ENCODE results near the gene EP400.
"Not testable (repeated sequence)": the region's sequence is repeated elsewhere in the genome, so short reads cannot be mapped to it uniquely, and the experiment has no call there.

The EP400 gene

DNA sequence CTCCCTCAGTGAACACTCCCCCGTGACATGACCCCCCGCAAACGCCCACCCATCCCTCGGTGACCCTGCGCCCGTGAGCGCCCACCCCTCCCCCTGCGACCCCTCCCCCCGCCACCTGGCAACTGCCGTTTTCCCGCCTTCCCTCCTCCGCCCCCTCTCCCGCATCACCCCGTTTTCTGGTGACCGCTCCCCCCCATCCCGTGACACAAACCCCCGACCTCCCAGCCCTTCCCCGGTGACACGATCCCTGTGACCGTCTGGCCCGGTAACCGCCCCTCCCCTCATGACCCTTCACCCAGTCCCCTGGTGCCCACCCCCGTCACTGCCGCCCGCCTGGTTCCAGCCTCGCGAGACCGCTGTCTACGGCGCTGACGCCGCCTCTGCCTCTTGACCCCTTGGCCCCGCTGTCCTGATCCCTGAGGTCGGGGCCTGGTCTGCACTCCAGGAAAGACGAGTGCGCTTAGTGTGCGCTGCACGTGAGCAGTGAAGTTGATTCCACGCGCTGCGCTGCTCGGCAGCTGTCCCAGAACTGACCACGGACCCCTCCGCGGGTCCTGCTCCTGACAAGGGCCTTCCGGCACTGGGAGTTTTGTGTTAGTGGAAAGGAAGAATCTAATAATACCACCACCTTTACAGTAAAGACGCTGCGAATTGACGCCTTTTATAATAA lies 135.0 kb downstream of the EP400 start:
- peak; percentile 54 for FAIRE-seq
- DNase-seq (ENCODE audit: insufficient read length, low spot score): no peak
- no peak for TF ChIP-seq TAF1 (IDR thresholded peaks at IDR 0.05; ENCODE audit: low read depth, low read length)
- TF ChIP-seq POU2F2 (IDR thresholded peaks at IDR 0.05; ENCODE audit: low read depth, low read length): no peak
- TF ChIP-seq POLR2AphosphoS5 (IDR thresholded peaks at IDR 0.05; ENCODE audit: low read depth, low read length): no peak; the same call in 1 of the 2 replicates
- no peak for TF ChIP-seq PAX5 (IDR thresholded peaks at IDR 0.05; ENCODE audit: insufficient read depth, low read length, severe bottlenecking)
- TF ChIP-seq POLR2A (IDR thresholded peaks at IDR 0.05; ENCODE audit: low read depth, low read length): no peak; the same call in 1 of the 2 replicates
- no peak for TF ChIP-seq SPI1 (IDR thresholded peaks at IDR 0.05; ENCODE audit: low read depth, low read length)

DNA sequence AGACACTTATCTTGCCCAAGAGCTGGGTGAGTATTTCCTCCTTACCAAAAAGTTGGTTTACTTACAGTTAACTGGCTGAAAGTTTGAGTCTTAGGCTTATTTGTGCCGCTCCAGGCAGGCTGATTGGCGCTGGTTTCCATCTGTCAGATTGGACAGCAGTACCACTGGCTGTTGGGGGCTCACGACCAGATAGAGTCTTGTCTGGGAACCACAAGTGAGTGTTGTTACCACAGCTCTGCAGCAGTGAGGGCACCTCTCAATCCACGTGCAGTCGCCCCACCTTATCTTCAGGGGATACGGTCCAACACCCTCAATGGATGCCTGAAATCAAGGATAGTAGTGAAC lies 135.5 kb downstream of the EP400 start:
- FAIRE-seq (peak; percentile 65), DNase-seq (ENCODE audit: insufficient read length, low spot score) (no peak)
- no peak for TF ChIP-seq POLR2A (IDR thresholded peaks at IDR 0.05; ENCODE audit: low read depth, low read length)
- no peak for TF ChIP-seq PAX5 (IDR thresholded peaks at IDR 0.05; ENCODE audit: insufficient read depth, low read length, severe bottlenecking)
- TF ChIP-seq POU2F2 (IDR thresholded peaks at IDR 0.05; ENCODE audit: low read depth, low read length): no peak
- TF ChIP-seq TAF1 (IDR thresholded peaks at IDR 0.05; ENCODE audit: low read depth, low read length): no peak
- TF ChIP-seq POLR2AphosphoS5 (IDR thresholded peaks at IDR 0.05; ENCODE audit: low read depth, low read length): no peak
- no peak for TF ChIP-seq SPI1 (IDR thresholded peaks at IDR 0.05; ENCODE audit: low read depth, low read length)

DNA sequence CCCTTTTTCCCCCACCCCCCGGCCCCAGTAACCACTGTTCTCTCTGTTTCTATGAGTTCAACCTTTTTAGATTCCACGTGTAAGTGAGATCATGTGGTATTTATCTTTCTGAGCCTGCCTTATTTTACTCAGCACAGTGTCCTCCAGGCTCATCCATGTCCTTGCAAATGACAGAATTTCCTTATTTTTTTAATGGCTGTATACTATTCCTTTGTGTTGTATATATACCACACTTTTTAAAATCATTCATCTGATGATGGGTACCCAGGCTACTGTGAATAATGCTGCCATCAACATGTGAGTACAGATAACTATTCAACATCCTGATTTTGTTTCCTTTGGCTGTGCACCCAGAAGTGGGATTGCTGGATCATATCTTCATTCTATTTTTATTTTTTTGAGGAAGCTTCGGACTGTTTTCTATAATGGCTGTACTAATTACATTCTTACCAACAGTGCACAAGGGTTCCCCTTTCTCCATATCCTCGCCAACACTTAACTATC lies 139.7 kb downstream of the EP400 start:
- TF ChIP-seq POU2F2 (IDR thresholded peaks at IDR 0.05; ENCODE audit: low read depth, low read length) (no peak), PAX5 (IDR thresholded peaks at IDR 0.05; ENCODE audit: insufficient read depth, low read length, severe bottlenecking) (no peak), TAF1 (IDR thresholded peaks at IDR 0.05; ENCODE audit: low read depth, low read length) (no peak), SPI1 (IDR thresholded peaks at IDR 0.05; ENCODE audit: low read depth, low read length) (no peak), POLR2AphosphoS5 (IDR thresholded peaks at IDR 0.05; ENCODE audit: low read depth, low read length) (no peak), POLR2A (IDR thresholded peaks at IDR 0.05; ENCODE audit: low read depth, low read length) (no peak)
- DNase-seq (ENCODE audit: insufficient read length, low spot score): no peak

GRCh38 chr12:132094269-132094891 lies 144.6 kb downstream of the EP400 start:
- DNase-seq (ENCODE audit: insufficient read length, low spot score) (no peak), FAIRE-seq (no peak)
- TF ChIP-seq TAF1 (IDR thresholded peaks at IDR 0.05; ENCODE audit: low read depth, low read length) (no peak), SPI1 (IDR thresholded peaks at IDR 0.05; ENCODE audit: low read depth, low read length) (no peak), POLR2A (IDR thresholded peaks at IDR 0.05; ENCODE audit: low read depth, low read length) (no peak), POLR2AphosphoS5 (IDR thresholded peaks at IDR 0.05; ENCODE audit: low read depth, low read length) (no peak), PAX5 (IDR thresholded peaks at IDR 0.05; ENCODE audit: insufficient read depth, low read length, severe bottlenecking) (no peak), POU2F2 (IDR thresholded peaks at IDR 0.05; ENCODE audit: low read depth, low read length) (no peak)

More for the DNA sequence above, 139.7 kb downstream of the EP400 start:
- FAIRE-seq: no peak

GRCh38 chr12:132095520-132096409 lies 146.0 kb downstream of the EP400 start:
- FAIRE-seq: peak; percentile 26
- no peak for DNase-seq (ENCODE audit: insufficient read length, low spot score)
- TF ChIP-seq POLR2AphosphoS5 (IDR thresholded peaks at IDR 0.05; ENCODE audit: low read depth, low read length): no peak
- TF ChIP-seq SPI1 (IDR thresholded peaks at IDR 0.05; ENCODE audit: low read depth, low read length): no peak
- TF ChIP-seq PAX5 (IDR thresholded peaks at IDR 0.05; ENCODE audit: insufficient read depth, low read length, severe bottlenecking): no peak
- no peak for TF ChIP-seq POU2F2 (IDR thresholded peaks at IDR 0.05; ENCODE audit: low read depth, low read length)
- TF ChIP-seq POLR2A (IDR thresholded peaks at IDR 0.05; ENCODE audit: low read depth, low read length): no peak
- no peak for TF ChIP-seq TAF1 (IDR thresholded peaks at IDR 0.05; ENCODE audit: low read depth, low read length)

DNA sequence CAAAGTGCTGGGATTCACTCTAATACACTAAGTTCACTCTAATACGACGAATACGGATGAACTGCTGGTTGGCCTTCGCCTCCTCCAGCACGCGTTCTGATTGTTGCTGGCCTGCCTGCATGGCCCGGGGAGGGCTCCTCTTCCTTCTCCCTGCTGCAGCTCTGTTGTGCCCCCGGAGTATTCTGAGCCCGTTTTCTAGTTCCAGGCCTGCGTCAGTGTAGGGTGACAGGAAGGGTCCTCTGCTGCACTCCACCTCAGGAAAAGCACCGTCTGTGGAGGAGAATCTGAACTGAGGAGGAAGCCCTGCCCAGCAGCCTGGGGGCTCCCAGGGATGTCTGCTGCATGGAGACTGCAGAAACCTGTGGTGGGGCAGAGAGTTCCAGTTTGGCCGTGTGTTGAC lies 150.0 kb downstream of the EP400 start:
- no peak for DNase-seq (ENCODE audit: insufficient read length, low spot score)
- TF ChIP-seq POU2F2 (IDR thresholded peaks at IDR 0.05; ENCODE audit: low read depth, low read length) (no peak), POLR2A (IDR thresholded peaks at IDR 0.05; ENCODE audit: low read depth, low read length) (no peak), SPI1 (IDR thresholded peaks at IDR 0.05; ENCODE audit: low read depth, low read length) (no peak), PAX5 (IDR thresholded peaks at IDR 0.05; ENCODE audit: insufficient read depth, low read length, severe bottlenecking) (no peak), POLR2AphosphoS5 (IDR thresholded peaks at IDR 0.05; ENCODE audit: low read depth, low read length) (no peak), TAF1 (IDR thresholded peaks at IDR 0.05; ENCODE audit: low read depth, low read length) (no peak)
- FAIRE-seq: no peak

DNA sequence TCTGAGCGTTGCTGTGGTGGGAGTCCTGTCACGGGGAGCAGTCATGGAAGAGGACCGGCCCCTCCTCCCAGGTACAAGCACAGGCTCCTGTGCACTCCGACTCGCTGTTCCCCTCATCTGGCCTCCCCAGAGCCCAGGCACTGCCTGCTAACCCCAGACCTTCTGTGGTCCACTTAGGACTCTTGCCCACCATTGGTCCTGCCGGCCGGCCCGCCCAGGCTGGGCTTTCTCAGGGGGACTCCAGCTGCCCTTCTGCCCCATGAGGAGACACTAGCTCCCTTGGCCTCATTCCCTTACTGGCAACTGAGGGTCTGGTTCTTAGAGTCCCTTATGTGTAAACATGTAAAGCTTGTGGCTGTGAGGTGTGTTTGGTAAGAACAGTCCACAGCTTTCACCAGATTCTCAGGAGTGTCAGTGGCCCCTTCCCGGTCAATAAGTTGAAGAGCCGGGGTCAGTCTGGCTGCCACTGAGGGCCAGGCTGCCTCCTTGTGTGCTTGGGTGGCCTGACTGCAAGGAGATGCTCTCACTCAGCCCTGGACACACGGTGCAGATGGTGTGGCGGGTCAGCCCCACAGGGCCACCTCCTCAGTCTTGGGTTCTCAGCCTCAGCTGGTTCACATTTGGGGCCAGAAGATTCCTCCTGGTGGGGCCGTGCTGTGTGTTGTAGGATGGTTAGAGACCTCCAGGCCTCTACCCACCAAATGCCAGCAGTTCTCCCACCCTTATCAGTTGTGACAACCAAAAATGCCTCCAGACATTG lies 150.7 kb downstream of the EP400 start:
- TF ChIP-seq POLR2A (IDR thresholded peaks at IDR 0.05; ENCODE audit: low read depth, low read length) (no peak), TAF1 (IDR thresholded peaks at IDR 0.05; ENCODE audit: low read depth, low read length) (no peak), POU2F2 (IDR thresholded peaks at IDR 0.05; ENCODE audit: low read depth, low read length) (no peak), PAX5 (IDR thresholded peaks at IDR 0.05; ENCODE audit: insufficient read depth, low read length, severe bottlenecking) (no peak), POLR2AphosphoS5 (IDR thresholded peaks at IDR 0.05; ENCODE audit: low read depth, low read length) (no peak), SPI1 (IDR thresholded peaks at IDR 0.05; ENCODE audit: low read depth, low read length) (no peak)
- no peak for FAIRE-seq
- DNase-seq (ENCODE audit: insufficient read length, low spot score): no peak

- no peak for FAIRE-seq
- TF ChIP-seq POLR2AphosphoS5 (IDR thresholded peaks at IDR 0.05; ENCODE audit: low read depth, low read length): no peak
- no peak for TF ChIP-seq POLR2A (IDR thresholded peaks at IDR 0.05; ENCODE audit: low read depth, low read length)
- no peak for TF ChIP-seq TAF1 (IDR thresholded peaks at IDR 0.05; ENCODE audit: low read depth, low read length)
- no peak for TF ChIP-seq PAX5 (IDR thresholded peaks at IDR 0.05; ENCODE audit: insufficient read depth, low read length, severe bottlenecking)
- TF ChIP-seq POU2F2 (IDR thresholded peaks at IDR 0.05; ENCODE audit: low read depth, low read length): no peak
- no peak for TF ChIP-seq SPI1 (IDR thresholded peaks at IDR 0.05; ENCODE audit: low read depth, low read length)
- DNase-seq (ENCODE audit: insufficient read length, low spot score): no peak
Observed at GRCh38 chr12:132102297-132102696, 152.6 kb downstream of the EP400 start.

GRCh38 chr12:132103072-132103471 lies 153.3 kb downstream of the EP400 start:
- not testable (repeated sequence) for DNase-seq (ENCODE audit: insufficient read length, low spot score); FAIRE-seq

All from GM12891 (cell line).